Activated naive CD8-positive, alpha-beta T cell treated with anti-CD3 and anti-CD28 coated beads for 36 hours (primary cell): ENCODE results near the gene BTNL2. TPM values are rescaled to one million over a fixed set of nuclear protein-coding genes. Genes with fewer than 3 reads are reported as not detected.
"Not testable (repeated sequence)": the region's sequence is repeated elsewhere in the genome, so short reads cannot be mapped to it uniquely, and the experiment has no call there.

Experiments used
- DNase-seq: peaks from one replicate; pipeline ENCODE4 v3.0.0; 2021
- H3K27ac Mint-ChIP-seq: one replicate; pipeline ENCODE4 v1.8.0; 2022; ENCODE audit warnings: mild to moderate bottlenecking, moderate library complexity, mixed read lengths
- H3K27me3 Mint-ChIP-seq: one replicate; pipeline ENCODE4 v1.8.0; 2022; ENCODE audit warnings: mild to moderate bottlenecking, mixed read lengths
- H3K36me3 Mint-ChIP-seq: one replicate; pipeline ENCODE4 v1.8.0; 2021; ENCODE audit warnings: mild to moderate bottlenecking, mixed read lengths
- H3K4me1 Mint-ChIP-seq: one replicate; pipeline ENCODE4 v1.8.0; 2021; ENCODE audit warnings: mixed read lengths
- H3K4me3 Mint-ChIP-seq: one replicate; pipeline ENCODE4 v1.8.0; 2022; ENCODE audit warnings: mild to moderate bottlenecking, moderate library complexity, mixed read lengths
- H3K9me3 Mint-ChIP-seq: one replicate; pipeline ENCODE4 v1.8.0; 2022; ENCODE audit warnings: mixed read lengths
- total RNA-seq, 2 experiments: library from RNA; stranded (reverse); gene quantifications; one replicate each; pipeline ENCODE4 v1.2.3, GENCODE V29; 2021

BTNL2 gene, protein sequence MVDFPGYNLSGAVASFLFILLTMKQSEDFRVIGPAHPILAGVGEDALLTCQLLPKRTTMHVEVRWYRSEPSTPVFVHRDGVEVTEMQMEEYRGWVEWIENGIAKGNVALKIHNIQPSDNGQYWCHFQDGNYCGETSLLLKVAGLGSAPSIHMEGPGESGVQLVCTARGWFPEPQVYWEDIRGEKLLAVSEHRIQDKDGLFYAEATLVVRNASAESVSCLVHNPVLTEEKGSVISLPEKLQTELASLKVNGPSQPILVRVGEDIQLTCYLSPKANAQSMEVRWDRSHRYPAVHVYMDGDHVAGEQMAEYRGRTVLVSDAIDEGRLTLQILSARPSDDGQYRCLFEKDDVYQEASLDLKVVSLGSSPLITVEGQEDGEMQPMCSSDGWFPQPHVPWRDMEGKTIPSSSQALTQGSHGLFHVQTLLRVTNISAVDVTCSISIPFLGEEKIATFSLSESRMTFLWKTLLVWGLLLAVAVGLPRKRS
- not detected for total RNA-seq

DNA sequence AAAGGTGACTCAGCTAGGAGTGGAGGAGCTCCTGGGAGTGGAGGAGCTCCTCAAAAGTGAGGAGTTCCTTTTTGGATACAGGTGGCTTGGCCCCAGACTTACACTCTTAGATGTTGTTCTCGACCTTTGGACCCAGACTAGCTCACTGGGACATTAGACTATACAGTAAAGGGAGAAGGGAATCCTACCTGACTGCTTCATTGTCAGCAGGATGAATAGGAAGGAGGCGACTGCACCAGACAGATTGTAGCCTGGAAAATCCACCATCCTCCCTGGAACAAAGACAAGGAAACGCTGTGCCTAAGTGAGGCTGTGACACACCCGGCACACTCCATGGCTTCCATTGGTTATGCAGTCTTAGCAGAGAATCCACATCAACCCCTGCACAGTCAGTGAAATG is at the start of gene BTNL2:
Gene BTNL2, minus strand, starts transcription at position 325 of the 400 bp plus-strand sequence. Its CDS starts 58 bp downstream, at position 267.
- Mint-ChIP-seq H3K27ac (no peak within 1 kb of the TSS), H3K4me3 (no peak within 1 kb of the TSS), H3K27me3 (peaks cover 58% of the 10 kb centered on the region), H3K9me3 (no peaks in the 10 kb centered on the region), H3K36me3 (no peaks in the 10 kb centered on the region), H3K4me1 (no peaks in the 10 kb centered on the region)
- DNase-seq: no peak

DNA sequence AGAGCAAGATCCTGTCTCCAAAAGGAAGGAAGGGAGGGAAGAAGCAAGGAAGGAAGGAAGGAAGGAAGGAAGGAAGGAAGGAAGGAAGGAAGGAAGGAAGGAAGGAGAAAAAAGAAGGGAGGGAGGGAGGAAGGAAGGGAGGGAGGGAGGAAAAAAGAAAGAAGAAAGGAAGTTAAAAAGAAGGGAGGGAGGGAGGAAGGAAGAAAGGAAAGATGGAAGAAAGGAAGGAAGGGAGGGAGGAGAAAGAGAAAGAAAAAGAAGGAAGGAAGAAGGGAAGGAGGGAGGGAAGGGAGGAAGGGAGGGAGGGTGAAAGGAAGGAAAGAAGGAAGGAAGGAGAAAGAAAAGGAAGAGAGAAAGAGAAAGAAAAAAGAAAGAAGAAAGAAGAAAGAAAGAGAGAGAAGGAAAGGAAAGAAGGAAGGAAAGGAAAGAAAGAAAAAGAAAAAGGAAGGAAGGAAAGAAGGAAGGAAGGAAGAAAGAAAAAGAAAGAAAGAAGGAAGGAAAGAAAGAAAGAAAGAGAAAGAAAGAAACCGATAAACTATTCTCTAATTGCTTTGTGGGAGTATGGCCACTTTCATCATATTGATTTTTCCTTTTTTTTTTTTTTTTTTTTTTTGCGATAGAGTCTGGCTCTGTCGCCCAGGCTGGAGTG is 42.2 kb upstream of the BTNL2 start:
- Mint-ChIP-seq H3K27me3 (peaks cover 45% of the 10 kb centered on the region), H3K4me1 (no peaks in the 10 kb centered on the region), H3K27ac (no peak overlapping the region), H3K36me3 (peaks cover 5% of the 10 kb centered on the region), H3K4me3 (no peak overlapping the region), H3K9me3 (peaks cover 7% of the 10 kb centered on the region)
- DNase-seq: no peak

DNA sequence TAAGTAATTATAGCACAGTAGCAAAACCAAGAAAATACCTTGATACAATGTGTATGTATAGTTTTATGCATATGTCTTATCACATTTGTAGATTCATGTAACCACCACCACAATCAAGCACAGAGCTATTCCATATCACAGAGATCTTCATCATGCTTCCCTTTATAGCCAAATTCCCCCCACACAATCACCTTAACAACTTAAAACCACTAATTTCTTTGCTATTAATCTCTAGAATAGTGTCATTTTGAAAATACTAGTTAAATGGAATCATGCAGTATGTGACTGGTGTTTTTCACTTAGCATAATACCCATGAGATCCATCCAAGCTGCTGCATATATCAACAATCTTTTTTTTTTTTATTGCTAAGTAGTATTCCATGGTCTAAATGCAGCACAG is 41.0 kb upstream of the BTNL2 start:
- peaks cover 7% of the 10 kb centered on the region for H3K9me3 Mint-ChIP-seq
- H3K4me3 Mint-ChIP-seq: no peak overlapping the region
- no peak overlapping the region for H3K27ac Mint-ChIP-seq
- DNase-seq: no peak
- peaks cover 45% of the 10 kb centered on the region for H3K27me3 Mint-ChIP-seq
- H3K36me3 Mint-ChIP-seq: peaks cover 5% of the 10 kb centered on the region
- H3K4me1 Mint-ChIP-seq: no peaks in the 10 kb centered on the region

DNA sequence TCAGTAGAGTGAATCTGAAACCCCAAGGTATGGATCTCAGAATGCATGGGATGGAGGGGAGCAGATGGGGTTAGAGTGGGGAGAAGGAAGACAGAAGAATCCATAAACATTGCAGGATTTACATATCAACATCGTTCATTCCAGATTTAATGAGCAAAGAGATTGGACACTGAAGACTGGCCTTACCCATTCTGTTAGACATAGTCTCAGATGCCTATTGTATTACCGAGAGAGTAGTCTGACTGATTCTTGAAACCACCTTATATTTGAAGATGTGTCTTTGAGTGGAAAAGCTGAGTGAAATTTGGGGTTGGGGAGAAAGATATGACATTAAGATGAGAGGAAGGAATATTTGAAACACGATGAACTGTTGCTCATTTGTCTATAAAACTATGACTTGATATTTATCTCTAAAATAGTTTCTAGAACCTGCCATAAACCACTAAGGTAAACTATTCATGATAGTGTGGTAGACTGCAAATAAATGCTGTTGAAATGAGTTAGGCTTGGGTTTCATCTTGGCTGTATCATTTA is 38.4 kb upstream of the BTNL2 start:
- no peaks in the 10 kb centered on the region for H3K9me3 Mint-ChIP-seq
- no peaks in the 10 kb centered on the region for H3K4me1 Mint-ChIP-seq
- no peak overlapping the region for H3K4me3 Mint-ChIP-seq

DNA sequence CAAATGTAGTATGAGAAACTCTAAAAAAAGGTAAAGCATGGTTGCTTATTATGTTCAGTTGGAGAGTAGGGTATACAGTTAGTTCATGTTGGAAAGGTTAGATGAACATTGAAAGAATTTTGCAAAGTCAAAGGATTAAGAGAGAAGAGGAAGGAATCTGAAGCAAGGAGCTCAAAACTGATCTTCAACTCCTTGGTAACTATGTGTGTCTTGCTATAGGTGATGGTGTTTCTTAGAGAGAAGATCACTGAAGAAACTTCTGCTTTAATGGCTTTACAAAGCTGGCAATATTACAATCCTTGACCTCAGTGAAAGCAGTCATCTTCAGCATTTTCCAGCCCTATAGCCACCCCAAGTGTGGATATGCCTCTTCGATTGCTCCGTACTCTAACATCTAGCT is 37.5 kb upstream of the BTNL2 start:
- Mint-ChIP-seq H3K9me3 (no peaks in the 10 kb centered on the region), H3K27ac (no peak overlapping the region), H3K27me3 (peaks cover 35% of the 10 kb centered on the region), H3K4me3 (no peak overlapping the region), H3K36me3 (no peaks in the 10 kb centered on the region), H3K4me1 (peaks cover 6% of the 10 kb centered on the region)
- no peak for DNase-seq

More for the DNA sequence above, 38.4 kb upstream of the BTNL2 start:
- DNase-seq: no peak
- no peaks in the 10 kb centered on the region for H3K36me3 Mint-ChIP-seq
- no peak overlapping the region for H3K27ac Mint-ChIP-seq
- H3K27me3 Mint-ChIP-seq: peaks cover 35% of the 10 kb centered on the region

DNA sequence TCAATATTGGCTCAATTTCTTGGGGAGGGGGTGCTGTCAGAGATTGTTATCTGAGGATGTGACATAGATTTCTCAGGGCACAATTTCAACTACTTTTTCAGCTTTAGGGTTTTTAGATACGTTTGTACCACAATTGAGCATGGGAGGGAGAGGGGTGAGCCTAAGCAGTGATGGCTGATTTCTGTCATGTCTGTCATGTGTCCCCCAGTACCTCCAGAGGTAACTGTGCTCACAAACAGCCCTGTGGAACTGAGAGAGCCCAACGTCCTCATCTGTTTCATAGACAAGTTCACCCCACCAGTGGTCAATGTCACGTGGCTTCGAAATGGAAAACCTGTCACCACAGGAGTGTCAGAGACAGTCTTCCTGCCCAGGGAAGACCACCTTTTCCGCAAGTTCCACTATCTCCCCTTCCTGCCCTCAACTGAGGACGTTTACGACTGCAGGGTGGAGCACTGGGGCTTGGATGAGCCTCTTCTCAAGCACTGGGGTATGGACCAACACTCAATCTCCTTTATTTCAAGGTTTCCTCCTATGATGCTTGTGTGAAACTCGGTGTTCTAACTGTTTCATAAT is 36.1 kb upstream of the BTNL2 start:
- Mint-ChIP-seq H3K4me1 (peaks cover 10% of the 10 kb centered on the region), H3K36me3 (no peaks in the 10 kb centered on the region), H3K9me3 (no peaks in the 10 kb centered on the region), H3K4me3 (no peak overlapping the region), H3K27me3 (peaks cover 30% of the 10 kb centered on the region), H3K27ac (no peak overlapping the region)
- DNase-seq: no peak

DNA sequence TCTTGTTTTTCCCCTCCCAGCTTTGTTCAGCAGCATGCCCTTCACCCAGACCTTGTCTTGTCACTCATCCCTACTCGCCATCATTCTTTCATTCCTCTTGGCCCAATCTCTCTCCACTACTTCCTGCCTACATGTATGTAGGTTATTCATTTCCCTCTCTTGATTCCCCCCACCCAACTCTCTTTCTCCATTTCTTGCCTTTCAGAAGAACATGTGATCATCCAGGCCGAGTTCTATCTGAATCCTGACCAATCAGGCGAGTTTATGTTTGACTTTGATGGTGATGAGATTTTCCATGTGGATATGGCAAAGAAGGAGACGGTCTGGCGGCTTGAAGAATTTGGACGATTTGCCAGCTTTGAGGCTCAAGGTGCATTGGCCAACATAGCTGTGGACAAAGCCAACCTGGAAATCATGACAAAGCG is 35.3 kb upstream of the BTNL2 start:
- H3K27me3 Mint-ChIP-seq: peaks cover 26% of the 10 kb centered on the region
- H3K27ac Mint-ChIP-seq: no peak overlapping the region
- no peak overlapping the region for H3K4me3 Mint-ChIP-seq
- DNase-seq: no peak
- H3K36me3 Mint-ChIP-seq: no peaks in the 10 kb centered on the region
- H3K9me3 Mint-ChIP-seq: no peaks in the 10 kb centered on the region
- peaks cover 11% of the 10 kb centered on the region for H3K4me1 Mint-ChIP-seq

DNA sequence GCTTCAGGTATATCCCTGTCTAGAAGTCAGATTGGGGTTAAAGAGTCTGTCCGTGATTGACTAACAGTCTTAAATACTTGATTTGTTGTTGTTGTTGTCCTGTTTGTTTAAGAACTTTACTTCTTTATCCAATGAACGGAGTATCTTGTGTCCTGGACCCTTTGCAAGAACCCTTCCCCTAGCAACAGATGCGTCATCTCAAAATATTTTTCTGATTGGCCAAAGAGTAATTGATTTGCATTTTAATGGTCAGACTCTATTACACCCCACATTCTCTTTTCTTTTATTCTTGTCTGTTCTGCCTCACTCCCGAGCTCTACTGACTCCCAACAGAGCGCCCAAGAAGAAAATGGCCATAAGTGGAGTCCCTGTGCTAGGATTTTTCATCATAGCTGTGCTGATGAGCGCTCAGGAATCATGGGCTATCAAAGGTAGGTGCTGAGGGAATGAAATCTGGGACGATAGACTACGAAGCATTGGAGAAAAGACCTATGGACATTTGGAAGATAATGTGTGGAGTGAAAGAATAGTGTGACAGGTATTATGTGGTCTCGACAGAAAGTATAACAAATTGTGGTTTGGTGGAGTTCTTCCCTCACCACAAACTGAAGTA is 32.7 kb upstream of the BTNL2 start, which contains the start of gene HLA-DRA:
Gene HLA-DRA, plus strand, starts transcription at position 286 of the 613 bp plus-strand sequence. Its CDS starts 64 bp downstream, at position 350.
- Mint-ChIP-seq H3K27me3 (peaks cover 26% of the 10 kb centered on the region), H3K27ac (peak within 1 kb of the TSS; percentile 52), H3K4me3 (peak within 1 kb of the TSS; percentile 69), H3K9me3 (no peaks in the 10 kb centered on the region), H3K4me1 (peaks cover 14% of the 10 kb centered on the region), H3K36me3 (no peaks in the 10 kb centered on the region)
- DNase-seq: no peak

DNA sequence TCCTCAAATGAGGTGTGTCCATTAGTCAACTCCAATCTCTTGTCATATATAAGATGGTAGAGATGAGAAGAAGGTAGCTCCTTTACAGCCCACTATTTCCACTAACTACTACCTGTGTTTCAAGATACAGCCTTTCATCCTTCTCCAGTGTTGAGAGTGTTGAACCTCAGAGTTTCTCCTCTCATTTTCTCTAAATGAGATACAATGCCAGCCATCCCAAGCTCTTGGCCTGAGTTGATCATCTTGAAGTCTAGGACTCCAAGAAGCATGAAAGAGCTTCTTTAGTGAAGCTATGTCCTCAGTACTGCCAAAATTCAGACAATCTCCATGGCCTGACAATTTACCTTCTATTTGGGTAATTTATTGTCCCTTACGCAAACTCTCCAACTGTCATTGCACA is 32.2 kb upstream of the BTNL2 start:
- H3K4me3 Mint-ChIP-seq: no peak overlapping the region
- peak overlapping the region; percentile 52 for H3K27ac Mint-ChIP-seq
- DNase-seq: no peak
- H3K27me3 Mint-ChIP-seq: peaks cover 26% of the 10 kb centered on the region
- H3K4me1 Mint-ChIP-seq: peaks cover 14% of the 10 kb centered on the region
- no peaks in the 10 kb centered on the region for H3K9me3 Mint-ChIP-seq
- H3K36me3 Mint-ChIP-seq: no peaks in the 10 kb centered on the region

DNA sequence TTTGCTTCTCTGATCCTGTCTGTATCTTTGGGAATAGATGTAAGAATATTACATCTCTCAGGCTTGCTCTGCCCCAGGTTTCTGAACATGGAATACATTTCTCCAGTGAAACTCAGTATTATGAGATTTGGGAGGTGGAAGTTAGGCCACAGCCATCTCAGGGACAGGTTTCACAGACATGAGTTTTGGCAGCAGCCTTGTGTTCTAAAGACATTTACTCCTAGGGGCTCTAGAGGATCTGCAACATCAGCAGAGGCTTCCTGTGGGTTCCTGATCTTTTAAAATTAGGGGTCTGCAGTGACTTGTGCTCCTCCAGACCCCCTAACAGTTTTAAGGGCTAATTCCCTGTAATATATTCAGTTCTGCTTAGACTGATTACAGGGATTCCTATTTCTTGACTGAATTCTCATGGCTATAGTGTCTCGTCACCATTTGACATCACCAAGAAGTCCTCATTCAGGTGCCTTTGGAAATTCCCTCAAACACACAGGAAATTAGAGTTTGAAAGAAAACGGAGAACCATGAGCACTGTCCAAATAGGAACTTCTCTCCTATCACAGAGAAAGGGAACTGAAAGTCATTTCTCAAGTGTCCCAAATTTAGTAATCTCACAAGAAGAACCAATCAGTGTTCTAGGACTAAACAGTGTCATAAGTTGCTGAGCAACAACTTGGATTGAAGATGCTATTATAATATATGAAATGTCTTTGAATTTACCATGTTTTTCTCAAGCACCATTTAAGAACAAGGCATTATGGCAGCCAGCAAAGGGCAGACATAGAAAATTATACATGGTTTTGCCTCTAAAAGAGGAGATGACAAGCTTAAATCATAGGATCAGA is 30.2 kb upstream of the BTNL2 start:
- Mint-ChIP-seq H3K27ac (no peak overlapping the region), H3K4me3 (no peak overlapping the region), H3K27me3 (peaks cover 29% of the 10 kb centered on the region), H3K36me3 (no peaks in the 10 kb centered on the region), H3K4me1 (peaks cover 14% of the 10 kb centered on the region), H3K9me3 (no peaks in the 10 kb centered on the region)
- no peak for DNase-seq

DNA sequence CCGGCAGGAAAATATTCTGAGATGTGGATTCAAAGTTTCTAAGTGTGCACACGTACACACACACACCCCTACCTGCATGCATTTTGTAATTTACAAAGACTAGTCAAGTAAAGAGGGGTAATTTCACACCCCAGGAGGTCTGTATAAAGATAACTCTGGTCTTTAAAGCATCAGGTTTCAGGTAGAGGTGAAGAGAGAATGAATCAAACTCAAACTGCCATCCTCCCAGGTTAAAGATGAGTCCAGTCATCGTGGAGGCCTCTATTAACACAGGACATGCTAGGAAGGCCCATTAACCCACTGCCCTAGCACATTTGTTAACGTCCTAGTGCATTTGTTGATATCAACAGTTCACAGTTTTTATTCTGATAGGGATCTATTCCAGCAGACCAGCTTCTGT is 29.2 kb upstream of the BTNL2 start:
- Mint-ChIP-seq H3K27ac (no peak overlapping the region), H3K4me1 (peaks cover 14% of the 10 kb centered on the region), H3K9me3 (no peaks in the 10 kb centered on the region), H3K27me3 (peaks cover 24% of the 10 kb centered on the region), H3K4me3 (no peak overlapping the region), H3K36me3 (no peaks in the 10 kb centered on the region)
- DNase-seq: no peak

DNA sequence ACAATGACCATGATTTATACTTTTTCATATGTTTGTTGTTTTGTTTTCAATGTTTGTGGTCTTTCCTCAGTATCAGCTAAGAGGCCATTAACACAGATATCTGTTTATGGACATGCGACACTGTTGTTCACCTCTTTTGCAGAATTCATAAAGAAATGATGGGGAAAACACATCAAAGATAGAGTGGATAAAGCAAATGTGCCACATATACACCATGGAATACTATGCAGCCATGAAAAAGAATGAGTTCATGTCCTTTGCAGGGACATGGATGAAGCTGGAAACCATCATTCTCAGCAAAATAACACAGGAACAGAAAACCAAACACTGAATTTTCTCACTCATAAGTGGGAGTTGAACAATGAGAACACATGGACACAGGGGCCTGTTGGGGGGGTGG is 27.0 kb upstream of the BTNL2 start:
- H3K4me1 Mint-ChIP-seq, H3K36me3 Mint-ChIP-seq: not testable (repeated sequence)

DNA sequence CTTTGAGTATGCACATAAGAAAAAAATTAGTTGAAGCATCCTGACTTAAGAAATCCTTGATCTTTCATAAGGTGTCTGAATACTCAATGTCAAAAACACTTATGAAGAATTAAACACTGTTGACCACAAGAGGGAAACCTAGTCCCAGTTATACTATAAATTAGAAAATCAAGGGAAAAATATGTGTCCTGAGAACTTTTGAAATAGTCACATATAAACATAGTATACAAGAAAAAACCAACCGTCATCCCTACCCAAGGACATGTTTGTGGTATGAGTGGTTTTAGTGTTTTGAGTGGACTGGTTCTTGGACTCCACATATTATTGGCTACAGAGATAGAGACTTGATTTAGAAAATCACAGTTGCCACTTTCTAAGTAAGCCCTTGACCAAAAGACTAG is 25.1 kb upstream of the BTNL2 start:
- H3K4me3 Mint-ChIP-seq: no peak overlapping the region
- peaks cover 2% of the 10 kb centered on the region for H3K4me1 Mint-ChIP-seq
- peaks cover 7% of the 10 kb centered on the region for H3K27me3 Mint-ChIP-seq
- H3K36me3 Mint-ChIP-seq: no peaks in the 10 kb centered on the region
- H3K27ac Mint-ChIP-seq: no peak overlapping the region
- DNase-seq: no peak
- no peaks in the 10 kb centered on the region for H3K9me3 Mint-ChIP-seq

More for the DNA sequence above, 27.0 kb upstream of the BTNL2 start:
- H3K27me3 Mint-ChIP-seq, H3K9me3 Mint-ChIP-seq, H3K4me3 Mint-ChIP-seq, DNase-seq, H3K27ac Mint-ChIP-seq: not testable (repeated sequence)

DNA sequence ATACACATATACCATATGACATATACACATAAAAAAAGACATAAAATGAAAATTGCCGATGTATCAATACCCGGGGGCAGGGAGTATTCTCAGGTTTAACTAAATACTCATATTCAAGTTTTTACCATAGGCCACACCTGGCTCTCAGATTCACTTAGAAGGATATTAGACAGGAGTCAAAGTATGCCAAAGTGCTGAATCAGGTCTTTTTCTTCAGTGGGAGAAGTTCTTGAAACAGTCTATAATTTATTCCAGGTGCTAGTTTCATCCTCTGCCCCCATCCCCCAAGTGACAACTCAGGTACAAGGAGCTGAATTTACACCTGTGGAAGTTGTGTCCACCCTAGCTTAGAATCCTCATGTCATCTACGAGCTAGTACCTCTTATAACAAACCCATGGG is 24.2 kb upstream of the BTNL2 start:
- no peaks in the 10 kb centered on the region for H3K36me3 Mint-ChIP-seq

More for the DNA sequence above, 24.2 kb upstream of the BTNL2 start:
- no peak for DNase-seq
- Mint-ChIP-seq H3K4me3 (no peak overlapping the region), H3K4me1 (no peaks in the 10 kb centered on the region), H3K9me3 (no peaks in the 10 kb centered on the region), H3K27me3 (peaks cover 7% of the 10 kb centered on the region), H3K27ac (no peak overlapping the region)
